Transverse colon (tissue), 3 donors: Measurements from ENCODE around the gene SLX4.

Experiments used
- EP300 ChIP-seq: sonication (generic); formaldehyde crosslinking; IDR thresholded peaks from one replicate; pipeline ENCODE4 v1.6.1; 2017; ENCODE audit warnings: antibody characterized with exemption, low read depth
- POLR2AphosphoS5 ChIP-seq, 3 donors: sonication (generic); formaldehyde crosslinking; IDR thresholded peaks; one replicate each; pipeline ENCODE4 v1.6.1; 2016; ENCODE audit warnings: antibody characterized with exemption in 3 of 3

DNA sequence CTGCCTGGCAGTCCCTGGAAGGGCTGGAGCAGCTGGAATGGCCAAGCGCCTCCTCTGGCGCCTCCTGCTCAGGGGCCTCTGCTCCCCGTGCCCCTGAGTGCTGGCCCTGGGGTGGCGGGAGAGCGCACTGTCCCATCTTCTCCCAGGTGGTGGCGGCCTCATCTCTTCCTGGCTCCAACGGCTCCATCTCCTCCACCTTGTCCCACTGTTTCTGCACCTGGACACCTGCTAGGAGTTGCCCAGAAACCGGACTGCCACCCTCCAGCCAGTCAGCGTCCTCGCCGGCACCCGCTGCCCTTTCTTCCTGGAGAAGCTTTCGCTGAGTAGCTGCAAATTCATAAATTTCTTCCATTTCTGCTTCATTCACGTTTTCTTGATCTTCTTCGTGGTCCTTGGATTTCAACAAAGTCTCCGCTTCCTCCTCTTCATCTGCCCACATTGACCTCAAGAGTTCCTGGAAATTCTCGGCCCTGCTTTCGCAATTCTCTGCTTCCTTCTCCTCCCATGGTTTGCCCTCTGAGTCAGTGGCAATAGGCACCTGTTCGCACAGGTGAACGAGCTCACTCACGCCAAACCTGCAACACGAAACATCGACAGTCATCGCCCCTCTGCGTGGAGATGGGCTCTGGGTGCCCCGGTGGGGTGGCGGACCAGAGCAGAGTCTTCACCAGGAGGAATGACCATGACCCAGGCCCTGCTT is 20.5 kb downstream of the SLX4 start:
- TF ChIP-seq EP300 (no peak), POLR2AphosphoS5 (IDR thresholded peaks at IDR 0.05) (no peak)
